Measurements from ENCODE around the gene NDC1. TPM values are rescaled to one million over a fixed set of nuclear protein-coding genes. Genes with fewer than 3 reads are reported as not detected.

NDC1 gene
- total and polyA plus RNA-seq, 2 of the 4 experiments (the other 2 are of a cell fraction), result 11.8 to 33.9 TPM

GRCh38 chr1:53730224-53730865 is 107.8 kb downstream of the NDC1 start:
- Histone ChIP-seq H3K4me1 (ENCODE audit: control insufficient read depth, insufficient read depth, low read length) (peaks cover 27% of the 10 kb centered on the region), H3K27me3 (ENCODE audit: control insufficient read depth, insufficient read depth, low read length) (no peaks in the 10 kb centered on the region), H4K5ac (ENCODE audit: low read depth, low read length) (no peak overlapping the region), H3K36me3 (ENCODE audit: control insufficient read depth, insufficient read depth, low read length) (peaks cover 2% of the 10 kb centered on the region; the same call in 1 of the 2 replicates), H3K4me2 (ENCODE audit: low read depth, low read length) (no peak overlapping the region), H2AK5ac (ENCODE audit: low read depth, low read length) (0 out of 2 replicates have a peak overlapping the region, but pooled peaks have one; percentile 11), H4K20me1 (ENCODE audit: insufficient read depth, low read length) (0 out of 2 replicates have a peak, but pooled peaks cover 4% of the 10 kb centered on the region), H3K9me3 (ENCODE audit: control insufficient read depth, insufficient read depth, low read length) (no peaks in the 10 kb centered on the region), H3K56ac (ENCODE audit: extremely low read depth, insufficient read depth, low read length) (no peak overlapping the region), H2AK9ac (replicated peaks; ENCODE audit: low read depth, low read length, poor library complexity) (no peak overlapping the region), H3K4me3 (ENCODE audit: insufficient read depth, low read depth, low read length) (no peak overlapping the region), H3K18ac (ENCODE audit: low read depth, low read length) (no peak overlapping the region), H3K9ac (ENCODE audit: low read depth, low read length) (no peak overlapping the region), H3K27ac (ENCODE audit: insufficient read depth, low read length) (no peak overlapping the region), H3K23ac (ENCODE audit: low read depth, low read length) (no peak overlapping the region), H3K79me1 (ENCODE audit: low read depth in 1 of 2, low read length in 2 of 2) (peaks cover 24 to 61% of the 10 kb centered on the region in 2 experiments), H2BK5ac (ENCODE audit: low read depth, low read length, poor library complexity, severe bottlenecking) (no peak overlapping the region), H3K4ac (ENCODE audit: low read depth, low read length) (no peak overlapping the region), H2BK15ac (ENCODE audit: low read depth, low read length) (peak overlapping the region; percentile 26; the same call in 1 of the 3 replicates), H3K9me1 (ENCODE audit: insufficient read depth, low read length) (peaks cover 23% of the 10 kb centered on the region; the same call in 1 of the 2 replicates), H2BK120ac (ENCODE audit: low read depth, low read length) (no peak overlapping the region), H2BK20ac (ENCODE audit: low read depth, low read length) (0 out of 2 replicates have a peak overlapping the region, but pooled peaks have one; percentile 38), H2AFZ (replicated peaks; ENCODE audit: low read length, poor library complexity) (no peak overlapping the region), H4K91ac (ENCODE audit: insufficient read depth, low read depth, low read length) (peak overlapping the region; percentile 52), H3K14ac (replicated peaks; ENCODE audit: low read depth, low read length) (no peak overlapping the region), H4K8ac (ENCODE audit: low read depth in 2 of 2, low read length in 2 of 2) (no peak overlapping the region)
- CTCF ChIA-PET, result no interaction called here
- 92% methylated on average over 4 of the region's 12 CpGs; no CpG with 5 or more reads in 1 of the 2 experiments for WGBS, 2 experiments (ENCODE audit: extremely low coverage in 2 of 2, insufficient read length in 1 of 2)
- DNase-seq, result no peak
- POLR2A ChIA-PET (ENCODE audit: unreplicated experiment), result no interaction called here
- intact Hi-C loops (cut with micrococcal nuclease), result loop anchor here (5.0 kb wide), 1 partner anchor 43 kb away; no protein-coding TSS in a partner anchor
- BruUV-seq (replicated peaks), result no TSS peak
- TF ChIP-seq RAD21 (IDR thresholded peaks at IDR 0.05; ENCODE audit: low read length) (no peak), NFE2L2 (IDR thresholded peaks at IDR 0.05; ENCODE audit: low read depth, low read length) (no peak), RCOR1 (IDR thresholded peaks at IDR 0.05; ENCODE audit: insufficient replicate concordance, low read length) (no peak), CEBPB (IDR thresholded peaks at IDR 0.05; ENCODE audit: low read depth, low read length) (no peak), MAFK (IDR thresholded peaks at IDR 0.05; ENCODE audit: low read depth, low read length) (no peak), CHD1 (IDR thresholded peaks at IDR 0.05; ENCODE audit: low read depth, low read length) (no peak), ELK1 (IDR thresholded peaks at IDR 0.05; ENCODE audit: borderline replicate concordance, low read depth, low read length) (no peak), FOS (IDR thresholded peaks at IDR 0.05; ENCODE audit: low read depth, low read length) (no peak), CTCF (conservative IDR thresholded peaks at IDR 0.05; ENCODE audit: low read depth, low read length) (no peak), USF2 (IDR thresholded peaks at IDR 0.05; ENCODE audit: low read depth, low read length) (no peak), POLR2A (IDR thresholded peaks at IDR 0.05; ENCODE audit: low read depth, low read length) (no peak), BHLHE40 (IDR thresholded peaks at IDR 0.05; ENCODE audit: low read depth, low read length) (no peak), MAZ (IDR thresholded peaks at IDR 0.05; ENCODE audit: borderline replicate concordance, low read depth, low read length) (no peak), MXI1 (IDR thresholded peaks at IDR 0.05; ENCODE audit: borderline replicate concordance, low read depth, low read length) (no peak)
- ATAC-seq (ENCODE audit: low read depth), result no peak
- in situ Hi-C loops (cut with MboI; ENCODE audit: low sequenced_read_pairs), result no loop called here
- dilution Hi-C loops (cut with HindIII; ENCODE audit: low sequenced_read_pairs, unreplicated experiment), result no loop called here

Measured in IMR-90 (cell line).